Measurements from ENCODE around the gene PSMB3.

PSMB3 gene

DNA sequence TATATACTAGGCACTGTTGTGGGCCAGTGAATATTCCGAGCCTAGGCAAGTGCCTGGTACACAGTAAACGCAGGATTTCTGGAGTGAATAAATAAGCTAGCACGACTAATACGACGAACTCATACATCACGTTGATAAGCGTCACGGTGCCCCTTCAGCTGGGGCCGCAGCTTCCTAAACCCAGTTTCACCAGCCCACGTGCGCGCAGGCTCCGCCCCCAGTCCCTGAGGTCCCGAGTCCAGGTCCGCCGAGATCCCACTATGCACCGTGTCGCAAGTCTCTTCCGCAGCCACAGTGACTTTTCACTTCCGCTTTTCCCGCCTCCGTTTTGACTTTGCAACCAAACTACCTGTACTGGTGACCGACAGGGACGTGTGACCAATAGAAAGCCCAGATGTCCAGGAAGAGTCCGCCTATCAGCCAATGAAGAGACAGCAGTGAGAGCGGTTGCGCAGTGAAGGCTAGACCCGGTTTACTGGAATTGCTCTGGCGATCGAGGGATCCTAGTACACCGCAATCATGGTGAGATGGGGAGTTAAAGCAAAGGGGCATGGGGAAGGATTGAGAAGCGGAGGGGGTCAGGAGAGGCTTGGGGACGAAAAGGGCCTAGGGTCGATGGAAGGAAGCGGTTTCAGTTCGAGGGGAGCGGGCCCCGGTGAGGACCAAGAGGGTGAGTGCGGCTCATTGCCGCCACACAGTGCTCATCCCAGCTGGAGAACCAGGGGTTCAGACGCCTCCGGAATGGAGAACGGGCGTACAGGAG is at the start of gene PSMB3:
Gene PSMB3, plus strand, starts transcription at position 434 of the 763 bp plus-strand sequence. Its CDS starts 86 bp downstream, at position 520.
- peak; percentile 89 to 91 for ATAC-seq (replicated peaks)
- Mint-ChIP-seq H3K36me3 (peaks cover 21 to 27% of the 10 kb centered on the region in 2 donors), H3K27ac (peak within 1 kb of the TSS; percentile 97), H3K27me3 (peaks cover 22 to 27% of the 10 kb centered on the region in 2 donors), H3K4me3 (peak within 1 kb of the TSS; percentile 95 to 97), H3K4me1 (peaks cover 30 to 44% of the 10 kb centered on the region in 2 donors), H3K9me3 (no peaks in the 10 kb centered on the region)
- peak; percentile 98 for DNase-seq

GRCh38 chr17:38702916-38703741 is 49.4 kb upstream of the PSMB3 start:
- Mint-ChIP-seq H3K9me3 (peaks cover 5 to 6% of the 10 kb centered on the region in 2 donors), H3K4me3 (peak overlapping the region; percentile 95 to 99), H3K27me3 (no peaks in the 10 kb centered on the region), H3K4me1 (peaks cover 46 to 67% of the 10 kb centered on the region in 2 donors), H3K27ac (peak overlapping the region; percentile 100), H3K36me3 (peaks cover 11 to 20% of the 10 kb centered on the region in 2 donors)
- ATAC-seq (replicated peaks) (no peak), DNase-seq (no peak)

- peak overlapping the region; percentile 95 to 99 for H3K4me3 Mint-ChIP-seq
- DNase-seq (peak; percentile 70), ATAC-seq (replicated peaks) (peak; percentile 3 to 14)
- H3K4me1 Mint-ChIP-seq = peaks cover 45 to 71% of the 10 kb centered on the region in 2 donors
- H3K9me3 Mint-ChIP-seq = peaks cover 5 to 6% of the 10 kb centered on the region in 2 donors
- H3K36me3 Mint-ChIP-seq = peaks cover 12 to 22% of the 10 kb centered on the region in 2 donors
- H3K27ac Mint-ChIP-seq = peak overlapping the region; percentile 100
- H3K27me3 Mint-ChIP-seq = no peaks in the 10 kb centered on the region
Measured at GRCh38 chr17:38703742-38704605, 48.6 kb upstream of the PSMB3 start.

DNA sequence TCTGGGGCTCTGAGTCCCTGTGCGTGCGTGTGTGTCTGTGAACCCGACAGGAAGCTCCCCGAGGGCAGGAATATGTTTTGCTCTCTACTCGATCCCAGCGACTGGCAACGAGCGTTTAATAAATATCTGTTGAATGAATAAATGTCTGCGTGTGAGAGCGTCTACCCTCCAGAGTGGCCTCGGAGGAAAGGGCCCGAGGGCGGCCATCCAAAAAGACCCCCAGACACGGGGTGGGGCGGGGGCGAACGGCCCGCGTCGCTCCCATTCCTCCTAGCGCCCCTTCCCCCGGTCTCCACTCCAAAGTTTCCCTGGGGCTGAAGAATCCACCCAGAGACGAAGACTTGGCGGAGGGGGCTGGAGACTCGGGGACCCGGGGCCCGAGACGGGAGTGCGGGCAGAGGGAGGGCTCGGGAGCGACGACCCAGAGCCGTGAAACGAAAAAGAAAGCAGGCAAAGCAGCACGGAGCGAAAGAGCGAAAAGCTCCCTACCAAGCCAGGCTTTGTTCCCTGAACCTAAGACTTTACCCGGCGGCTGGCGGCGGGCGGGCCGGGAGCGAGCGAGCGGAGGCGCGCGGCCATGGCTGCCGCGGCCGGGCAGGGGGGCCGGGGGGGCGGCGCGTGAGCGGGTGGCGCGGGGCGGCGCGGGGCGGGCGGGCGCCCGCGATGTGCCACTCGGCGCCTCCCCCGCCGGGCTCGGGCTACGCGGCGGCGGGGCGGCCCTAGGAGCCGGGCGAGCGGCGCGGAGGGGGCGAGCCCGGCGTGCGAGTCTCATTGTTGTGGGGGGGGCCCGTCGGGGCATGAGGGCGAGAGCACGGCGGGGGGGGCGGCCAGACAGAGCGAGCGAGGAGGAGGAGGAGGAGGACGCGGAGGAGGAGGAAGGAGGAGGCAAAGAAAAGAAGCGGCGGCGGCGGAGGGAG is 47.7 kb upstream of the PSMB3 start, which contains the start of gene MLLT6:
Gene MLLT6, plus strand, starts transcription at position 668 of the 917 bp plus-strand sequence. CDS start 360 bp downstream, outside the sequence.
- peaks cover 46 to 73% of the 10 kb centered on the region in 2 donors for H3K4me1 Mint-ChIP-seq

DNA sequence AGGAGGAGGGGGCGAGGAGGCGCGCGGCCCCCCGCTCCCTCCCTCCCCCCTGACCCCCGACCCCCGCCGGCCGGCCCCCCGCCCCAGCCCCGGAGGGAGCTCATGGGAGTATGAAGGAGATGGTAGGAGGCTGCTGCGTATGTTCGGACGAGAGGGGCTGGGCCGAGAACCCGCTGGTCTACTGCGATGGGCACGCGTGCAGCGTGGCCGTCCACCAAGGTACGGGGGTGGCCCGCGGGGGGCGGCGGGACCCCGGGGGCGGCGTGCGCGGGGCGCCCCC is 47.1 kb upstream of the PSMB3 start:
- peak overlapping the region; percentile 100 for H3K27ac Mint-ChIP-seq
- H3K9me3 Mint-ChIP-seq = no peaks in the 10 kb centered on the region
- H3K4me1 Mint-ChIP-seq = peaks cover 47 to 73% of the 10 kb centered on the region in 2 donors
- H3K36me3 Mint-ChIP-seq = peaks cover 24 to 30% of the 10 kb centered on the region in 2 donors
- peak overlapping the region; percentile 95 to 99 for H3K4me3 Mint-ChIP-seq
- ATAC-seq (replicated peaks) = no peak
- peak; percentile 27 for DNase-seq
- no peaks in the 10 kb centered on the region for H3K27me3 Mint-ChIP-seq

More for the DNA sequence above, 47.7 kb upstream of the PSMB3 start, which contains the start of gene MLLT6:
- ATAC-seq (replicated peaks) (peak; percentile 1 to 4), DNase-seq (peak; percentile 59)
- Mint-ChIP-seq H3K27me3 (no peaks in the 10 kb centered on the region), H3K36me3 (peaks cover 19 to 29% of the 10 kb centered on the region in 2 donors), H3K4me3 (peak within 1 kb of the TSS; percentile 95 to 99), H3K27ac (peak within 1 kb of the TSS; percentile 100), H3K9me3 (peaks cover 3 to 5% of the 10 kb centered on the region in 2 donors)

- Mint-ChIP-seq H3K9me3 (no peaks in the 10 kb centered on the region), H3K4me1 (peaks cover 52 to 75% of the 10 kb centered on the region in 2 donors), H3K27ac (peak overlapping the region; percentile 95), H3K4me3 (peak overlapping the region; percentile 95 to 99), H3K27me3 (no peaks in the 10 kb centered on the region), H3K36me3 (peaks cover 27 to 35% of the 10 kb centered on the region in 2 donors)
- ATAC-seq (replicated peaks) (no peak), DNase-seq (no peak)
Measured at GRCh38 chr17:38705803-38706504, 46.6 kb upstream of the PSMB3 start.

- Mint-ChIP-seq H3K36me3 (peaks cover 32 to 42% of the 10 kb centered on the region in 2 donors), H3K9me3 (no peaks in the 10 kb centered on the region), H3K27ac (peak overlapping the region; percentile 95), H3K4me3 (peak overlapping the region; percentile 95 to 99), H3K4me1 (peaks cover 51 to 75% of the 10 kb centered on the region in 2 donors), H3K27me3 (no peaks in the 10 kb centered on the region)
- DNase-seq (no peak), ATAC-seq (replicated peaks) (no peak)
Measured at GRCh38 chr17:38706505-38707216, 45.9 kb upstream of the PSMB3 start.

- DNase-seq = no peak
- no peaks in the 10 kb centered on the region for H3K9me3 Mint-ChIP-seq
- no peak for ATAC-seq (replicated peaks)
- no peaks in the 10 kb centered on the region for H3K27me3 Mint-ChIP-seq
- H3K36me3 Mint-ChIP-seq = peaks cover 34 to 50% of the 10 kb centered on the region in 2 donors
- peak overlapping the region in 1 of 2 donors; percentile 30 for H3K4me3 Mint-ChIP-seq
- peak overlapping the region; percentile 44 for H3K27ac Mint-ChIP-seq
- H3K4me1 Mint-ChIP-seq = peaks cover 50 to 74% of the 10 kb centered on the region in 2 donors
Measured at GRCh38 chr17:38707678-38708351, 44.7 kb upstream of the PSMB3 start.

- Mint-ChIP-seq H3K27me3 (no peaks in the 10 kb centered on the region), H3K9me3 (no peaks in the 10 kb centered on the region), H3K4me1 (peaks cover 48 to 70% of the 10 kb centered on the region in 2 donors), H3K36me3 (peaks cover 36 to 56% of the 10 kb centered on the region in 2 donors), H3K4me3 (no peak overlapping the region), H3K27ac (peak overlapping the region; percentile 70)
- ATAC-seq (replicated peaks) = no peak
- DNase-seq = no peak
Measured at GRCh38 chr17:38709104-38709820, 43.3 kb upstream of the PSMB3 start.

- DNase-seq (no peak), ATAC-seq (replicated peaks) (no peak)
- peaks cover 38 to 59% of the 10 kb centered on the region in 2 donors for H3K36me3 Mint-ChIP-seq
- peak overlapping the region; percentile 74 for H3K27ac Mint-ChIP-seq
- H3K4me1 Mint-ChIP-seq = peaks cover 49 to 74% of the 10 kb centered on the region in 2 donors
- H3K27me3 Mint-ChIP-seq = no peaks in the 10 kb centered on the region
- no peaks in the 10 kb centered on the region for H3K9me3 Mint-ChIP-seq
- no peak overlapping the region for H3K4me3 Mint-ChIP-seq
Measured at GRCh38 chr17:38709864-38710603, 42.5 kb upstream of the PSMB3 start.

- no peak overlapping the region for H3K4me3 Mint-ChIP-seq
Measured at GRCh38 chr17:38710604-38710962, 42.0 kb upstream of the PSMB3 start.

More at GRCh38 chr17:38710604-38710962, 42.0 kb upstream of the PSMB3 start:
- DNase-seq (no peak), ATAC-seq (replicated peaks) (no peak)
- H3K9me3 Mint-ChIP-seq = no peaks in the 10 kb centered on the region
- peaks cover 54 to 79% of the 10 kb centered on the region in 2 donors for H3K4me1 Mint-ChIP-seq
- peaks cover 41 to 63% of the 10 kb centered on the region in 2 donors for H3K36me3 Mint-ChIP-seq
- no peaks in the 10 kb centered on the region for H3K27me3 Mint-ChIP-seq
- peak overlapping the region; percentile 74 for H3K27ac Mint-ChIP-seq
